ENCODE results near the gene ATP6V0A4. TPM values are rescaled to one million over a fixed set of nuclear protein-coding genes. Genes with fewer than 3 reads are reported as not detected.

The ATP6V0A4 gene
- total RNA-seq, 1 donor from 2014 or later, result not detected

- no peak overlapping the region for H3K27ac ChIP-seq
- H3K4me1 ChIP-seq, result no peaks in the 10 kb centered on the region
- no peak overlapping the region for H3K4me3 ChIP-seq
- intact Hi-C loops (cut with DNase I), result no loop called here
- TF ChIP-seq CTCF (IDR thresholded peaks at IDR 0.05), result no peak
- DNase-seq (ENCODE audit: low spot score in 2 of 2), result no peak
- H3K36me3 ChIP-seq, result no peaks in the 10 kb centered on the region
- H3K27me3 ChIP-seq, result no peaks in the 10 kb centered on the region
- H3K9me3 ChIP-seq, result peaks cover 4% of the 10 kb centered on the region in 2 donors
These were observed 139.1 kb downstream of the ATP6V0A4 start for GRCh38 chr7:138658889-138659288.

GRCh38 chr7:138657854-138658386 is 140.1 kb downstream of the ATP6V0A4 start:
- no peak for DNase-seq (ENCODE audit: low spot score in 2 of 2)
- H3K9me3 ChIP-seq, result peaks cover 4 to 9% of the 10 kb centered on the region in 2 donors

GRCh38 chr7:138656952-138657351 is 141.0 kb downstream of the ATP6V0A4 start:
- no peak for DNase-seq (ENCODE audit: low spot score in 2 of 2)
- Histone ChIP-seq H3K4me1 (no peaks in the 10 kb centered on the region), H3K36me3 (no peaks in the 10 kb centered on the region), H3K9me3 (peaks cover 4 to 9% of the 10 kb centered on the region in 2 donors), H3K27me3 (no peaks in the 10 kb centered on the region), H3K4me3 (no peak overlapping the region), H3K27ac (no peak overlapping the region)
- TF ChIP-seq CTCF (IDR thresholded peaks at IDR 0.05), result no peak
- intact Hi-C loops (cut with DNase I), result no loop called here

More at GRCh38 chr7:138657854-138658386, 140.1 kb downstream of the ATP6V0A4 start:
- intact Hi-C loops (cut with DNase I), result no loop called here
- no peak overlapping the region for H3K27ac ChIP-seq
- H3K4me1 ChIP-seq, result no peaks in the 10 kb centered on the region
- H3K36me3 ChIP-seq, result no peaks in the 10 kb centered on the region
- no peak overlapping the region for H3K4me3 ChIP-seq
- no peak for TF ChIP-seq CTCF (IDR thresholded peaks at IDR 0.05)
- H3K27me3 ChIP-seq, result no peaks in the 10 kb centered on the region

Other genes with a start within 250 kb of the ATP6V0A4 start
- gene SVOPL, start 96.8 kb downstream of the ATP6V0A4 start, total RNA-seq, result not detected
- gene TMEM213, start 202 bp downstream of the ATP6V0A4 start, total RNA-seq, result not detected
- 0.11 TPM for gene KIAA1549, start 183.2 kb upstream of the ATP6V0A4 start, total RNA-seq
- gene ZC3HAV1L, start 237.8 kb upstream of the ATP6V0A4 start, total RNA-seq, result 29.1 TPM

All from ascending aorta (tissue), 2 donors.